Tibial nerve (tissue), 4 donors: Measurements from ENCODE around the gene REPIN1.

ENCODE experiments used
- CTCF ChIP-seq, 5 experiments: fragments of 200-600 bp in 3 of 5; fragments of 450-650 bp in 2 of 5; sonication (generic) in 3 of 5; IDR thresholded peaks; one replicate each; pipeline ENCODE4 v1.5.1; 2016 to 2019; ENCODE audit warnings: antibody characterized with exemption in 5 of 5, mild to moderate bottlenecking in 3 of 5, moderate library complexity in 2 of 5
- EP300 ChIP-seq, 2 donors: sonication (generic); formaldehyde crosslinking; IDR thresholded peaks; one replicate each; pipeline ENCODE4 v1.6.1; 2017; ENCODE audit warnings: antibody characterized with exemption in 2 of 2, mild to moderate bottlenecking in 1 of 2
- POLR2A ChIP-seq, 2 donors: fragments of 450-650 bp; IDR thresholded peaks; one replicate each; pipeline ENCODE4 v1.6.1; 2017; ENCODE audit warnings: antibody characterized with exemption in 2 of 2, mild to moderate bottlenecking in 2 of 2, moderate library complexity in 2 of 2

DNA sequence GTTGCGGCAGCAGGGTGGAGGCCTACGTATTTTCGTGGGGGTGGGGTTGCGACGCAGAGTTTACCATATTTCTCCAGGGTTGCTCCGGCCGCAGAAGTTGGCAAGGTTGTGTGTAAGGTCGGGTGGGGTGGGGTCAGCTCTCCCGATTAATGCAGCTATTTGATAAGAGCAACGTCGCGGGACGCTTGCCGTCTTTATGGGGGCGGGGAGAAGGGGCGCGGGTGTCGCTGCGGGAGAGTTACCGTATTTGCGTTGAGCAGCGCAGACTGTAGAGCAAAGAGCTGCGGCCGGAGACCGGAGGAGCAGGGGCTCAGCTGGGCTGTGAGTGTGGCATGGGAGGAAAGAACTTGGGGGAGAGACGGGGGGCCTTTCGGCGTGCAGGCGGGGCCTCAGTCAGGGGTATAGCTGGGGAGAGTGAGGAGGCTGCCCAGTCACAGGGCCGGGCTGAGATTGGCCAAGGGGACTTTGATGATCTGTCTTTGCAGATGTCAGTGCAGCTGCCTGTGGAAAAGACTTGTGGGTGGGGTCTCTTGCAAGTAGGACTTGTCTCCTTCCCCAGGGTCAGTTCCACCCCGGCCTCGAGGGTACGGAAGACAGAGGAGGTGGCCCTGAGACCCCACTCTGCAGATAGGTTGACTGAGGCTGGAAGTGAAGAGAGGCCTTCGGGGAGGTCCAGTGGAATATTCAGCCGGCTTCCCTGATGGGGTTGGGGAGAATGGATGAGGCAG lies 37.1 kb downstream of the REPIN1 start:
- TF ChIP-seq CTCF (IDR thresholded peaks at IDR 0.05) = no peak
- no peak for TF ChIP-seq POLR2A (IDR thresholded peaks at IDR 0.05)
- no peak for TF ChIP-seq EP300 (IDR thresholded peaks at IDR 0.05)
